NCI-H1105 treated with DMSO at 0.1 percent for 48 hours (cell line): ENCODE data around the gene MTA2.
"Not testable (repeated sequence)": the region's sequence is repeated elsewhere in the genome, so short reads cannot be mapped to it uniquely, and the experiment has no call there.

ENCODE experiments used
- DNase-seq: peaks from one replicate; lab custom pipeline; 2025; lab: John Stamatoyannopoulos, UW

The MTA2 gene

GRCh38 chr11:62601372-62602140 lies at the start of gene MTA2:
TSS of gene MTA2 (minus strand) at chr11:62601865. CDS start at chr11:62601450, 415 bp downstream.
- DNase-seq = peak; percentile 98

- DNase-seq = not testable (repeated sequence)
Observed at GRCh38 chr11:62650283-62650682, 48.6 kb upstream of the MTA2 start.

DNA sequence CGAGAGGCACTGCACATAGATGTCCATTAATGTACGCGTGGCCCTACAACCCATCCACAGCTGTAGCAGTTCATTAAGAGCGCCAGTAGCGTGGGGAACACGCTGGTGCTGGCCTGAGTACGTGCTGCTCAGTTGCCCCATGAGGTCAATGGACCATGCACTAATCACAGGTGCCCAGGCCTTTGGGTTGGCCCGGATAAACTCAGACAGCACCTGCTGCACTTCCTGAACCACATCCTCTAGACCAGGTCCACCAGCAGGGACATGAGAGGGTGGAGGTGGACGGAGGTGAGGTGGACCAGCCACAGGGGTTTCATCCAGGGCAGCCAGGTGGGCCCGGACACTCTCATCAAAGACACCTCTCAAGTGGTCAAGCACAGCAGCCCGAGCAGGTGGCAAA lies 47.8 kb upstream of the MTA2 start:
- no peak for DNase-seq

GRCh38 chr11:62648967-62649364 lies 47.3 kb upstream of the MTA2 start:
- DNase-seq = no peak

DNA sequence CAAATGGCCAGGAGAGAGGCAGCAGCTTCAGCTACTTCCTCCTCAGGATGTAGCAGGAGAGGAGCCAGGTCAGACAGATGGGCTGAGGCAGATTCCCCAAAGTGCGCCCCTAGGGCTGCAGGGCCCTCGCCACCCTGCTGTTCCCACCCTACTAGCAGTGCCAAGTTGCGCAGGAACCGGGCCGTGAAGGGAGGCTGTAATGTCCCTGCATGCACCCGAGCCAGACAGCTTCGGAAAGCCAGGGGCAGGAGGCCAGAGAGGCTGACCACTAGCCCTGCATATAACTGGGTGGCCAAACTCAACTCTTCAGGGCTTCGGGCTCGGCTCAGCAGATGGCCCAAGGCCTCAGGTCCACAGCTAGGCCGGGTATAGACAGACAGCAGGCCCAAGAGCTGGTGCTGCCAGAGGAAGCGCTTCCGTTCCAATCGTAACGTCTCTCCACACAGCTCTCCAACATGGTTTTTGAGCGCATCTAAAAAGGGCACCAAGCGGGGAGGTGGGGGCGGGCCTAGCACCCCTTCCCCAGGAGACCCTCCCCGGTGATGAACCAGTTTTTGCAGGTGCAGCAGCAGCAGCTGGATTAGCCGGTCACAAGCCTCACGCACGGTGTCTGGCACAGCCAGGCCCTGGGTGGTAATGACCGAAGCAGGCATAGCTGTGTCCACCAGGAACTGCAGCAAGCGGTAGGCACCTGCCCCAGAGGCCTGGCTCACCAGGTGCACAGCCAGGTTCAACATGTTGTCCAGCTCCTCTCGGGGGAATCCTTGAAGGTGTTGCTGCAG lies 46.7 kb upstream of the MTA2 start:
- no peak for DNase-seq

DNA sequence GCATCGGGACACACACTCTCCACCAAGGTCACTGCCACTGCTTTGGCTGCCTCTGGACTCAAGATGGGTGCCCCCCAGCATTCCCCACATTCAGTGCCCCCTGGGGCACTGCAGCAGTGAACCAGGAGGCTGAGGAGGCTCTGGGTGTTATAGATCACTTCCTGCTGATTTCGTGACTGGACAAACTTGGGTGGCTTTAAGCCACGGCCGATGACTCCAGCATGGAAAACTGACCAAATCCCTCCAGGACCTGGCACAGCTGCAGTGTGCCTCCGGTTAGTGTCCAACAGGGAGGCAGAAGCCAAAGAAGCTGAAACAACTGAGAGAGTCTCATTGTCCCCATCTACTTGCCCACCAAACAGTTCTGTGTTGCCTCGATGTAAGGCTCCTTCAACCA lies 45.9 kb upstream of the MTA2 start:
- DNase-seq = no peak

GRCh38 chr11:62646825-62647608 lies 45.4 kb upstream of the MTA2 start:
- no peak for DNase-seq

- peak; percentile 97 for DNase-seq
Observed at GRCh38 chr11:62645946-62646824, 44.5 kb upstream of the MTA2 start, which contains the start of gene GANAB. TSS of gene GANAB (minus strand) at chr11:62646613. CDS start at chr11:62646599, 14 bp downstream.

- no peak for DNase-seq
Observed at GRCh38 chr11:62645671-62645945, 43.9 kb upstream of the MTA2 start.

- DNase-seq = no peak
Observed at GRCh38 chr11:62644220-62644619, 42.6 kb upstream of the MTA2 start.

GRCh38 chr11:62632492-62632891 lies 30.8 kb upstream of the MTA2 start:
- DNase-seq = no peak

DNA sequence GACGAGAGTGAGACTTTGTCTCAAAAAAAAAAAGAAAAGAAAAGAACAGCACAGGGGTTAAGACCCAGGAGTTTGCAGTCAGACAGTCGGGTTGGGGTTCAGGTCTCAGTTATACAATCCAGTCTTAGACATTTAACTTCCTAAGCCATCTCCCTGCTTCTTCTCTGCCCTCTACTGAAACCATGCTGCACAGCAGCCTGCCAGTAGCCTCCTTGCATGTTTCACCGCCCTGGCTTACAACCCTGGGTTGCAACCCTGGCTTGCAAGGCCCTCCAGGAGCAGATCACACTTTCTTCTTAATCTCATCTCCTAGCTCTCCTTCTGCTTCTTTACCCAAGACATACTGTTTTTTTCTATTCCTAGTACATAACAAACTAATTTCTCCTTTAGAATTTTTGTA lies 26.0 kb upstream of the MTA2 start:
- DNase-seq = no peak

GRCh38 chr11:62622476-62623089 lies 20.9 kb upstream of the MTA2 start:
- no peak for DNase-seq

GRCh38 chr11:62621567-62622470 lies 20.2 kb upstream of the MTA2 start, which contains the start of gene B3GAT3:
TSS of gene B3GAT3 (minus strand) at chr11:62621986. CDS start at chr11:62621947, 39 bp downstream.
- DNase-seq = peak; percentile 98

GRCh38 chr11:62621027-62621566 lies 19.4 kb upstream of the MTA2 start:
- no peak for DNase-seq

GRCh38 chr11:62616957-62617356 lies 15.3 kb upstream of the MTA2 start:
- not testable (repeated sequence) for DNase-seq

DNA sequence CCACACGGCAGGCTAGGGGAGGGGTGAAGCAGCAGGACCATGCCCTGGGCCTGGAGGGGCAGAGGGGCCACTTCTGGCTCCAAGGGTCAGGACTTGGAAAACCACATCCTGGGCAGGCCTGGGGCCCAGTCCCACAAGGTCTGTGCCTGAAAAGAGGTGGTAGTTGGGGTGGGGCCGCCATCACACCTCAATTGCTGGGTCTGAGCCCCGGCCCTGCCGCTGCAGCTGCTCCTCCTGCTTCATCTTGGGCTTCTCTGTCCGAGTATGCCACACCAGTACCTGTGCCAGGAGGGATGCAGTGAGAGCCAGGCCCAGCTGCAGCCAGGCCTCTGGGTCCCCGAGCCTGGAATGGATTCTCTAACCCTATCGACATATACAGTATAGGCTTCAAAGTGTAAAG lies 13.9 kb upstream of the MTA2 start:
- no peak for DNase-seq

- no peak for DNase-seq
Observed at GRCh38 chr11:62614275-62614674, 12.6 kb upstream of the MTA2 start.

- DNase-seq = no peak
Observed at GRCh38 chr11:62613291-62613778, 11.7 kb upstream of the MTA2 start.
